Transverse colon (tissue), 4 donors: ENCODE results near the gene CCDC85C. TPM values are rescaled to one million over a fixed set of nuclear protein-coding genes. Genes with fewer than 3 reads are reported as not detected.

Experiments
- DNase-seq: peaks from one replicate; pipeline ENCODE4 v3.0.0-alpha.2; 2019
- H3K27ac ChIP-seq, 4 donors: fragments of 200-600 bp; sonication (generic); 2 replicates each; pipeline ENCODE4 v1.5.1; 2016 to 2018; ENCODE audit warnings: inconsistent platforms in 4 of 4
- H3K27me3 ChIP-seq: fragments of 200-600 bp; sonication (generic); 2 replicates; pipeline ENCODE4 v1.5.1; 2017; ENCODE audit warnings: inconsistent platforms
- H3K36me3 ChIP-seq, 4 donors: fragments of 200-600 bp; sonication (generic); 2 replicates each; pipeline ENCODE4 v1.5.1; 2017 to 2019; ENCODE audit warnings: inconsistent platforms in 4 of 4
- H3K4me1 ChIP-seq, 4 donors: fragments of 200-600 bp; sonication (generic); 2 replicates each; pipeline ENCODE4 v1.5.1; 2017 to 2020; ENCODE audit warnings: inconsistent platforms in 4 of 4
- H3K4me3 ChIP-seq, 4 donors: fragments of 200-600 bp; sonication (generic); 1 replicate in 1 of 4; 2 replicates in 3 of 4; pipeline versions ENCODE4 v1.5.1 to v1.6.1; 2017 to 2019; ENCODE audit warnings: inconsistent platforms in 4 of 4
- H3K9me3 ChIP-seq, 2 donors: fragments of 200-600 bp; sonication (generic); 2 replicates each; pipeline ENCODE4 v1.5.1; 2017 to 2019; ENCODE audit warnings: inconsistent platforms in 2 of 2
- CTCF ChIP-seq, 5 experiments: fragments of 200-600 bp in 3 of 5; fragments of 450-650 bp in 2 of 5; sonication (generic) in 3 of 5; IDR thresholded peaks; 1 replicate in 2 of 5; 2 replicates in 3 of 5; pipeline ENCODE4 v1.5.1; 2016 to 2017; ENCODE audit warnings: antibody characterized with exemption in 5 of 5, inconsistent platforms in 3 of 5, mild to moderate bottlenecking in 2 of 5, moderate library complexity in 1 of 5
- EP300 ChIP-seq: sonication (generic); formaldehyde crosslinking; IDR thresholded peaks from one replicate; pipeline ENCODE4 v1.6.1; 2017; ENCODE audit warnings: antibody characterized with exemption, low read depth
- POLR2A ChIP-seq: fragments of 450-650 bp; IDR thresholded peaks from one replicate; pipeline ENCODE4 v1.6.1; 2016; ENCODE audit warnings: antibody characterized with exemption, mild to moderate bottlenecking, moderate library complexity
- POLR2AphosphoS5 ChIP-seq, 3 donors: sonication (generic); formaldehyde crosslinking; IDR thresholded peaks; one replicate each; pipeline ENCODE4 v1.6.1; 2016; ENCODE audit warnings: antibody characterized with exemption in 3 of 3
- WGBS, 2 donors: methylation state at CpG; one replicate each; pipeline ENCODE4 v1.1.5; 2018; ENCODE audit warnings: low coverage in 1 of 2; 5-methylcytosine and 5-hydroxymethylcytosine counted together
- in situ Hi-C, 4 donors: fragments of 200-750 bp; cut with MboI; loops; one replicate each; pipeline versions ENCODE4 v1.15.0 to v1.15.1; 2017; ENCODE audit warnings: low sequenced_read_pairs in 3 of 4, low pct_ligation_motif_present in 1 of 4, low pct_unique_long_range_greater_than_20kb in 1 of 4
- intact Hi-C: fragments of 100-400 bp; cut with DNase I; formaldehyde crosslinking; loops from one replicate; pipeline ENCODE4 v1.15.1; 2023; ENCODE audit warnings: low total_unique reads
- total RNA-seq, 4 donors: library from RNA; depleted of rRNA; stranded (reverse); fragments of >200 nt; gene quantifications; one replicate each; pipeline ENCODE4 v1.1.0, GENCODE V29; 2016

The CCDC85C gene
- total RNA-seq, 4 donors from 2014 or later = 19.3 to 55.4 (median 45.7) TPM

DNA sequence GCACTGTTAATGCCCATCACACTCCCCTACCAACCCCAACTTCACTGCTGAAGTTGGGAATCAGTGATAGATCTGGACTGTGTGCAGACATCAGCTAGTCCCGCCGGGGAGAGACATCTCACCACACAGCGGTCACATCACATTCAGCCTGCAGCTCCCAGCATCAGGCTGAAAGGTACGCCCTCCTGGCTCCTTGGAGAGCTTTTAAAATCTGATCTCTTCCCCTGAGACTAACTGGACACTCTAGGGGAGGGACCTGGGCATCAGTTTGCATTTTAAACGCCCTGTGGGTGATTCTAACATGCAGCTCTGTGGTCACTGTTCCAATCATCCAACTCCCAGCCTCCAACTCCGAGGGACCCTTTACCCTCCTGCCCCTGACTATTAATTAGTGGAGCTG is 58.4 kb downstream of the CCDC85C start:
- intact Hi-C loops = no loop called here
- Histone ChIP-seq H3K4me3 (no peak overlapping the region), H3K27ac (peak overlapping the region in 3 of 4 donors; percentile 31 to 68 (median 32)), H3K36me3 (no peaks in the 10 kb centered on the region), H3K27me3 (no peaks in the 10 kb centered on the region), H3K4me1 (peaks cover 10 to 25% (median 17%) of the 10 kb centered on the region in 4 donors), H3K9me3 (no peaks in the 10 kb centered on the region)
- 50 to 85% methylated on average over 1 to 6 of the region's 6 CpGs for WGBS, 2 donors
- no peak for DNase-seq
- TF ChIP-seq POLR2A = no peak
- no peak for TF ChIP-seq EP300
- TF ChIP-seq POLR2AphosphoS5 (IDR thresholded peaks at IDR 0.05) = no peak
- no peak for TF ChIP-seq CTCF (IDR thresholded peaks at IDR 0.05)
- in situ Hi-C loops = loop anchor here in 1 of 4 donors (25.0 kb wide), 1 partner anchor 342 kb away; no protein-coding TSS in a partner anchor

DNA sequence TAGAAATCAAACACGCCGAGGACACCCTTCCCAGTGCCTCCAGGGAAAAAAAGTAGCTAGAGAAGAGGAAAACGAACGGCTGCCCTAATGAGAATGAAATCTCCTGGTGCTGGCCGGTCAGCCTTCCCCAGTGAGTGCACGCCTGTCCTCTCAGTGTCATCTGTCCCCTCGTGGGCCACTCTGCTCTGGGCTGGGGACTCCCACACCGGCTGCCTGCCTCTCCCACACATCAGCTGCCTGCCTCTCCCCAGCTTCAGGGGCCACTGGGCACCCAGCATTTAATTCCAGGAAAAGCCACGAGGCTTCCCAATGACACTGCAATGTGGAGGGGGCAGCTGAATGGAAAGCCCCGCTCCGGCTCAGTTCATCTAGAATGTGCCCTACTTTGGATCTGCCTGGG is 59.0 kb downstream of the CCDC85C start:
- WGBS, 2 donors = 64 to 71% methylated on average over 4 to 11 of the region's 11 CpGs
- TF ChIP-seq POLR2A (no peak), EP300 (no peak), POLR2AphosphoS5 (IDR thresholded peaks at IDR 0.05) (no peak), CTCF (IDR thresholded peaks at IDR 0.05) (no peak)
- no peak for DNase-seq
- intact Hi-C loops = no loop called here
- no peaks in the 10 kb centered on the region for H3K9me3 ChIP-seq
- peaks cover 12 to 23% (median 18%) of the 10 kb centered on the region in 4 donors for H3K4me1 ChIP-seq
- H3K27me3 ChIP-seq = no peaks in the 10 kb centered on the region
- H3K27ac ChIP-seq = peak overlapping the region in 2 of 4 donors; percentile 32 to 68
- no peak overlapping the region for H3K4me3 ChIP-seq
- no peaks in the 10 kb centered on the region for H3K36me3 ChIP-seq
- in situ Hi-C loops = loop anchor here in 1 of 4 donors (25.0 kb wide), 1 partner anchor 342 kb away; no protein-coding TSS in a partner anchor

- Histone ChIP-seq H3K27ac (no peak overlapping the region), H3K4me1 (peaks cover 14 to 21% (median 18%) of the 10 kb centered on the region in 4 donors), H3K9me3 (no peaks in the 10 kb centered on the region), H3K36me3 (no peaks in the 10 kb centered on the region), H3K4me3 (no peak overlapping the region), H3K27me3 (no peaks in the 10 kb centered on the region)
- in situ Hi-C loops (loop anchor here in 1 of 4 donors (25.0 kb wide), 1 partner anchor 343 kb away; no protein-coding TSS in a partner anchor), intact Hi-C loops (no loop called here)
- no peak for DNase-seq
- TF ChIP-seq EP300 (no peak), CTCF (IDR thresholded peaks at IDR 0.05) (no peak), POLR2AphosphoS5 (IDR thresholded peaks at IDR 0.05) (no peak), POLR2A (no peak)
- WGBS, 2 donors = 91 to 100% methylated on average over 1 to 9 of the region's 12 CpGs
These were observed 60.0 kb downstream of the CCDC85C start for GRCh38 chr14:99543985-99544384.

GRCh38 chr14:99543370-99543769 is 60.6 kb downstream of the CCDC85C start:
- WGBS, 2 donors = 79 to 91% methylated on average over 4 of the region's 4 CpGs

More at GRCh38 chr14:99543370-99543769, 60.6 kb downstream of the CCDC85C start:
- DNase-seq = no peak
- H3K27ac ChIP-seq = no peak overlapping the region
- H3K36me3 ChIP-seq = no peaks in the 10 kb centered on the region
- no peak overlapping the region for H3K4me3 ChIP-seq
- intact Hi-C loops = no loop called here
- TF ChIP-seq CTCF (IDR thresholded peaks at IDR 0.05) = no peak
- in situ Hi-C loops = loop anchor here in 1 of 4 donors (25.0 kb wide), 1 partner anchor 344 kb away; no protein-coding TSS in a partner anchor
- H3K4me1 ChIP-seq = peaks cover 14 to 21% (median 21%) of the 10 kb centered on the region in 4 donors
- H3K9me3 ChIP-seq = no peaks in the 10 kb centered on the region
- no peaks in the 10 kb centered on the region for H3K27me3 ChIP-seq
